Cardiac fibroblast (primary cell): Measurements from ENCODE around the gene MAPK14.

Source experiments
- DNase-seq, 2 donors: peaks; one replicate each; pipeline versions ENCODE4 v3.0.0 to v3.0.0-alpha.2; 2010; ENCODE audit warnings: low read depth in 2 of 2
- H3K4me3 ChIP-seq, 2 donors: replicated peaks in 1 of 2; 1 replicate in 1 of 2; 2 replicates in 1 of 2; pipeline ENCODE4 v1.5.1; 2011; ENCODE audit warnings: low read depth in 2 of 2, low read length in 2 of 2, mild to moderate bottlenecking in 2 of 2, moderate library complexity in 1 of 2
- TF ChIP-seq, protein P1 (sequence below): IDR thresholded peaks from one replicate; pipeline ENCODE4 v1.5.1; 2011; ENCODE audit warnings: low read depth, mild to moderate bottlenecking, low read length, inconsistent platforms

Gene MAPK14

DNA sequence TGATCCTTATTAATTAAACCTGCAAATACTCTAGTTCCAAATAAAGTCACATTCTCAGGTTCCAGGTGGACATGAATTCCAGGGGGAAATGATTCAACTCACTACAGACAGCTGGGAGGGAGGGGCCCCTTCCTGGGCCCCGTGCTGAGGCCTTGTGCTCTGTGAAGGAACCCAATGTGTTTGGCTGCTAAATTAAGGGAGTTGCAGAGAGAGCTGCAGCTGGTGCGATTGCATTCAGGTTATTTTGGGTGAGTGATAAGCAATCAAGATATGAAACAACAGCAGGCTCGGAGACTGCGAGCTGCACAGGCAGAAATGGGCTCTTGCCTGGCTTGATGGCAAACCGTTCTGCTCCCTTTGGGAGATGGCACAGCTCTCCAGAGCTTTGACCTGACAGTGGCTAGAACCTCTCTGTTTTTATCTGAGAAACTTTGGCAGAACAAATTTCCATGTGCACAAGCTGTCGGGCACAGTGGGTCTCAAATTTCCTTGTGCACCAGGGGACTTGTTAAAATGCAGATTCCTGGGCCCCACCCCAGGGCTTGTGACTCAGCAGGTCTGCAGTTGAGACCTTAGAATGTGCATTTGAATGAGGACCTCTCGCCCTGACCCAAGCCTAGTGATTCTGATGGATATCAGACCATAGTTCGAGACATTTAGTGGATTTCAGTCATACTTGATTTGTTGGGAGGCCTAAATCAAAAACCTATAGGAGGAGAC is 112.5 kb downstream of the MAPK14 start:
- no peak for DNase-seq
- TF ChIP-seq, protein P1, sequence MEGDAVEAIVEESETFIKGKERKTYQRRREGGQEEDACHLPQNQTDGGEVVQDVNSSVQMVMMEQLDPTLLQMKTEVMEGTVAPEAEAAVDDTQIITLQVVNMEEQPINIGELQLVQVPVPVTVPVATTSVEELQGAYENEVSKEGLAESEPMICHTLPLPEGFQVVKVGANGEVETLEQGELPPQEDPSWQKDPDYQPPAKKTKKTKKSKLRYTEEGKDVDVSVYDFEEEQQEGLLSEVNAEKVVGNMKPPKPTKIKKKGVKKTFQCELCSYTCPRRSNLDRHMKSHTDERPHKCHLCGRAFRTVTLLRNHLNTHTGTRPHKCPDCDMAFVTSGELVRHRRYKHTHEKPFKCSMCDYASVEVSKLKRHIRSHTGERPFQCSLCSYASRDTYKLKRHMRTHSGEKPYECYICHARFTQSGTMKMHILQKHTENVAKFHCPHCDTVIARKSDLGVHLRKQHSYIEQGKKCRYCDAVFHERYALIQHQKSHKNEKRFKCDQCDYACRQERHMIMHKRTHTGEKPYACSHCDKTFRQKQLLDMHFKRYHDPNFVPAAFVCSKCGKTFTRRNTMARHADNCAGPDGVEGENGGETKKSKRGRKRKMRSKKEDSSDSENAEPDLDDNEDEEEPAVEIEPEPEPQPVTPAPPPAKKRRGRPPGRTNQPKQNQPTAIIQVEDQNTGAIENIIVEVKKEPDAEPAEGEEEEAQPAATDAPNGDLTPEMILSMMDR, result no peak
- no peak overlapping the region for H3K4me3 ChIP-seq

GRCh38 chr6:36141091-36141490 is 113.5 kb downstream of the MAPK14 start:
- TF ChIP-seq, protein P1, result no peak
- DNase-seq, result no peak

GRCh38 chr6:36141961-36142360 is 114.4 kb downstream of the MAPK14 start:
- TF ChIP-seq, protein P1, result no peak
- no peak overlapping the region for H3K4me3 ChIP-seq
- DNase-seq, result no peak

More at GRCh38 chr6:36141091-36141490, 113.5 kb downstream of the MAPK14 start:
- no peak overlapping the region for H3K4me3 ChIP-seq

- no peak for DNase-seq
- TF ChIP-seq, protein P1, result no peak
- no peak overlapping the region for H3K4me3 ChIP-seq
These were observed 115.6 kb downstream of the MAPK14 start for GRCh38 chr6:36142971-36143838.

DNA sequence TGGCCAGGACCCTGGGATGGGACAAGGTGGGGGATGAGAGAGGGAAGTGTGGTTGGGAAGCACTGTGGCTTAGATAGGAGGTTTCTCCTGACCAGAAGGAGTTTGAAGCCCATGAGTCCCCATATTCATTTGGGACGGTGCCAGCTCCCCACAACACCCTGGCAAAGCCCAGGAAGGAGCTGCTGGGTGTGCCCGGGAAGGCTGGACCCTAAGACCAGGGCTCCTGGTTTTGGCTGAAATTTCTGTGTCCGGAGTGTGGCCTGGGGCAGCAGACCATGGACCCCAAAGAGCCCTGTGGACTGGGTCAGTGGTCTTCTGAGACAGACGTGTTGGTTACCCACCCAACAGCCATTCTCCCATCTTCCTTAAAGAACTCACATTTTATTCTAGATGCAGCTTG is 117.9 kb downstream of the MAPK14 start:
- DNase-seq, result no peak
- no peak overlapping the region for H3K4me3 ChIP-seq
- TF ChIP-seq, protein P1, result no peak

DNA sequence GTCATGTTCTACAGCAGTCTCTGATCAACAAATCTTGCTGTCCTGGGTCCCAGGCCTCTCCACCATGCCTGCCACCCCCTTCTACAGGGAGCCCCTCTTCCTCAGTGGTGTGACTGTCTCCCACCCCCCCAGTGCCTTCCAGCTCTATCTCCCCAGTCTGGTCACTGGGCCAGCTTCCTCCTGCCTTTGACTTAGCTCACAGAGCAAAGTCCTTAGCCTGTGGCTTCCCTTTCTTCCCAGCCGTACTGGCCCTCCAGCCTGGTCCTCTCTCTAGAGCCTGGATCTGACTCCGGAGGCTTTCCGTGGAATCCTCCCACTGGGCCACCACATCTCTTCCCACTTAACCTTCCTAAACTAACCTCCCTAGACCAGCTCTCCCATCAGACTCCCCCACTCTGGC is 119.7 kb downstream of the MAPK14 start:
- no peak for DNase-seq
- H3K4me3 ChIP-seq, result no peak overlapping the region
- TF ChIP-seq, protein P1, result no peak
